Tibial artery (tissue), 4 donors: ENCODE results near the gene NXPE2.

ENCODE experiments used
- DNase-seq, 2 donors: peaks; one replicate each; pipeline ENCODE4 v3.0.0-alpha.2; 2019
- H3K27ac ChIP-seq, 2 donors: fragments of 200-600 bp; sonication (generic) in 1 of 2; 1 replicate in 1 of 2; 2 replicates in 1 of 2; pipeline ENCODE4 v1.5.1; 2018 to 2019; ENCODE audit warnings: mild to moderate bottlenecking in 1 of 2
- H3K27me3 ChIP-seq, 2 donors: fragments of 200-600 bp; sonication (generic) in 1 of 2; one replicate each; pipeline versions ENCODE4 v1.5.1 to v1.6.0; 2016 to 2019
- H3K36me3 ChIP-seq, 3 donors: fragments of 200-600 bp; sonication (generic) in 2 of 3; one replicate each; pipeline ENCODE4 v1.5.1; 2016 to 2019; ENCODE audit warnings: mild to moderate bottlenecking in 2 of 3
- H3K4me1 ChIP-seq, 4 donors: fragments of 200-600 bp; sonication (generic) in 2 of 4; 1 replicate in 3 of 4; 2 replicates in 1 of 4; pipeline ENCODE4 v1.5.1; 2016 to 2019
- H3K4me3 ChIP-seq, 2 donors: fragments of 200-600 bp; sonication (generic) in 1 of 2; 1 replicate in 1 of 2; 2 replicates in 1 of 2; pipeline ENCODE4 v1.5.1; 2018 to 2019; ENCODE audit warnings: mild to moderate bottlenecking in 2 of 2
- H3K9me3 ChIP-seq, 3 donors: fragments of 200-600 bp; sonication (generic) in 1 of 3; one replicate each; pipeline ENCODE4 v1.5.1; 2016 to 2019
- CTCF ChIP-seq, 2 experiments: fragments of 200-600 bp in 1 of 2; fragments of 450-650 bp in 1 of 2; IDR thresholded peaks; one replicate each; pipeline ENCODE4 v1.5.1; 2017 to 2019; ENCODE audit warnings: antibody characterized with exemption in 2 of 2, mild to moderate bottlenecking in 1 of 2, moderate library complexity in 1 of 2
- intact Hi-C: fragments of 100-400 bp; cut with DNase I; formaldehyde crosslinking; loops from one replicate; pipeline ENCODE4 v1.15.0; 2023; ENCODE audit warnings: low total_unique reads

NXPE2 gene

GRCh38 chr11:114713756-114714155 is 35.4 kb downstream of the NXPE2 start:
- intact Hi-C loops = no loop called here
- DNase-seq = no peak

GRCh38 chr11:114719562-114719961 is 41.2 kb downstream of the NXPE2 start:
- Histone ChIP-seq H3K4me1 (no peaks in the 10 kb centered on the region), H3K27ac (no peak overlapping the region), H3K36me3 (no peaks in the 10 kb centered on the region), H3K4me3 (no peak overlapping the region), H3K9me3 (no peaks in the 10 kb centered on the region), H3K27me3 (no peaks in the 10 kb centered on the region)
- DNase-seq = no peak
- TF ChIP-seq CTCF (IDR thresholded peaks at IDR 0.05) = no peak
- intact Hi-C loops = no loop called here

More at GRCh38 chr11:114713756-114714155, 35.4 kb downstream of the NXPE2 start:
- no peak for TF ChIP-seq CTCF (IDR thresholded peaks at IDR 0.05)
- H3K4me1 ChIP-seq = no peaks in the 10 kb centered on the region
- peaks cover 0 to 14% (median 0%) of the 10 kb centered on the region in 3 donors for H3K9me3 ChIP-seq
- H3K27ac ChIP-seq = no peak overlapping the region
- no peaks in the 10 kb centered on the region for H3K27me3 ChIP-seq
- no peak overlapping the region for H3K4me3 ChIP-seq
- H3K36me3 ChIP-seq = no peaks in the 10 kb centered on the region

GRCh38 chr11:114724916-114725524 is 46.7 kb downstream of the NXPE2 start:
- Histone ChIP-seq H3K27ac (no peak overlapping the region), H3K4me1 (no peaks in the 10 kb centered on the region), H3K36me3 (no peaks in the 10 kb centered on the region), H3K9me3 (no peaks in the 10 kb centered on the region), H3K27me3 (no peaks in the 10 kb centered on the region), H3K4me3 (no peak overlapping the region)
- intact Hi-C loops = no loop called here
- DNase-seq = no peak
- TF ChIP-seq CTCF (IDR thresholded peaks at IDR 0.05) = no peak

- TF ChIP-seq CTCF (IDR thresholded peaks at IDR 0.05) = no peak
- H3K27ac ChIP-seq = no peak overlapping the region
- no peaks in the 10 kb centered on the region for H3K4me1 ChIP-seq
- H3K9me3 ChIP-seq = no peaks in the 10 kb centered on the region
- intact Hi-C loops = no loop called here
- no peaks in the 10 kb centered on the region for H3K36me3 ChIP-seq
- no peaks in the 10 kb centered on the region for H3K27me3 ChIP-seq
- H3K4me3 ChIP-seq = no peak overlapping the region
- no peak for DNase-seq
Measured at GRCh38 chr11:114725623-114726022, 47.3 kb downstream of the NXPE2 start.

GRCh38 chr11:114736806-114737205 is 58.5 kb downstream of the NXPE2 start:
- intact Hi-C loops = no loop called here
- Histone ChIP-seq H3K4me3 (no peak overlapping the region), H3K9me3 (peaks cover 0 to 8% (median 0%) of the 10 kb centered on the region in 3 donors), H3K27me3 (no peaks in the 10 kb centered on the region), H3K4me1 (no peaks in the 10 kb centered on the region), H3K36me3 (no peaks in the 10 kb centered on the region), H3K27ac (no peak overlapping the region)
- TF ChIP-seq CTCF (IDR thresholded peaks at IDR 0.05) = no peak
- DNase-seq = no peak

- Histone ChIP-seq H3K27me3 (no peaks in the 10 kb centered on the region), H3K4me3 (no peak overlapping the region), H3K36me3 (no peaks in the 10 kb centered on the region), H3K27ac (no peak overlapping the region), H3K4me1 (no peaks in the 10 kb centered on the region), H3K9me3 (peaks cover 0 to 10% (median 0%) of the 10 kb centered on the region in 3 donors)
- no peak for DNase-seq
- intact Hi-C loops = no loop called here
- TF ChIP-seq CTCF (IDR thresholded peaks at IDR 0.05) = peak; percentile 54 to 73
Measured at GRCh38 chr11:114738954-114739353, 60.6 kb downstream of the NXPE2 start.
